ENCODE results near the gene MEGF6. TPM values are rescaled to one million over a fixed set of nuclear protein-coding genes. Genes with fewer than 3 reads are reported as not detected.

Gene MEGF6
- polyA plus RNA-seq, 1 donor (not counting 4 experiments of a cell fraction or from before 2014, with no cell fraction given), result 0.24 TPM

GRCh38 chr1:3499611-3500010 is 111.7 kb downstream of the MEGF6 start:
- Histone ChIP-seq H3K9ac (ENCODE audit: control insufficient read depth, extremely low read depth, insufficient read depth, low read length) (no peak overlapping the region), H3K9me1 (ENCODE audit: control insufficient read depth, extremely low read depth, insufficient read depth, low read length) (no peaks in the 10 kb centered on the region), H3K4me2 (ENCODE audit: control insufficient read depth, extremely low read depth, insufficient read depth, low read depth, low read length) (no peak overlapping the region), H2AFZ (ENCODE audit: control insufficient read depth, low read length) (no peak overlapping the region), H3K9me3 (ENCODE audit: control insufficient read depth, low read depth, low read length) (no peaks in the 10 kb centered on the region), H3K27ac (ENCODE audit: control insufficient read depth, insufficient read depth, low read length) (no peak overlapping the region), H3K27me3 (ENCODE audit: control insufficient read depth, extremely low read depth, insufficient read depth, low read length) (no peaks in the 10 kb centered on the region), H3K4me1 (ENCODE audit: control insufficient read depth, extremely low read depth, insufficient read depth, low read length) (peaks cover 5% of the 10 kb centered on the region), H3K36me3 (ENCODE audit: control insufficient read depth in 2 of 2, extremely low read depth in 1 of 2, insufficient read depth in 2 of 2, low read length in 2 of 2) (no peaks in the 10 kb centered on the region), H3K79me2 (ENCODE audit: control insufficient read depth, insufficient read depth, low read length) (no peaks in the 10 kb centered on the region), H4K20me1 (ENCODE audit: control insufficient read depth, extremely low read depth, insufficient read depth, low read length) (no peaks in the 10 kb centered on the region), H3K4me3 (ENCODE audit: control insufficient read depth in 2 of 3, extremely low read depth in 1 of 3, insufficient read depth in 2 of 3, low read depth in 1 of 3, low read length in 3 of 3) (no peak overlapping the region)
- DNase-seq (ENCODE audit: low read depth, low spot score) (no peak), FAIRE-seq (no peak)
- TF ChIP-seq, protein P1, sequence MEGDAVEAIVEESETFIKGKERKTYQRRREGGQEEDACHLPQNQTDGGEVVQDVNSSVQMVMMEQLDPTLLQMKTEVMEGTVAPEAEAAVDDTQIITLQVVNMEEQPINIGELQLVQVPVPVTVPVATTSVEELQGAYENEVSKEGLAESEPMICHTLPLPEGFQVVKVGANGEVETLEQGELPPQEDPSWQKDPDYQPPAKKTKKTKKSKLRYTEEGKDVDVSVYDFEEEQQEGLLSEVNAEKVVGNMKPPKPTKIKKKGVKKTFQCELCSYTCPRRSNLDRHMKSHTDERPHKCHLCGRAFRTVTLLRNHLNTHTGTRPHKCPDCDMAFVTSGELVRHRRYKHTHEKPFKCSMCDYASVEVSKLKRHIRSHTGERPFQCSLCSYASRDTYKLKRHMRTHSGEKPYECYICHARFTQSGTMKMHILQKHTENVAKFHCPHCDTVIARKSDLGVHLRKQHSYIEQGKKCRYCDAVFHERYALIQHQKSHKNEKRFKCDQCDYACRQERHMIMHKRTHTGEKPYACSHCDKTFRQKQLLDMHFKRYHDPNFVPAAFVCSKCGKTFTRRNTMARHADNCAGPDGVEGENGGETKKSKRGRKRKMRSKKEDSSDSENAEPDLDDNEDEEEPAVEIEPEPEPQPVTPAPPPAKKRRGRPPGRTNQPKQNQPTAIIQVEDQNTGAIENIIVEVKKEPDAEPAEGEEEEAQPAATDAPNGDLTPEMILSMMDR (optimal IDR thresholded peaks at IDR 0.05 in 1 of 3, IDR thresholded peaks at IDR 0.05 in 1 of 3, conservative IDR thresholded peaks at IDR 0.05 in 1 of 3; ENCODE audit: extremely low read depth in 1 of 3, insufficient read depth in 2 of 3, low read length in 3 of 3), result no peak
- TF ChIP-seq EZH2 (IDR thresholded peaks at IDR 0.05; ENCODE audit: low read length), result no peak
- dilution Hi-C loops (cut with MboI; ENCODE audit: extremely low pct_ligation_motif_present, low sequenced_read_pairs), result no loop called here

- no peaks in the 10 kb centered on the region for H3K9me1 ChIP-seq (ENCODE audit: control insufficient read depth, extremely low read depth, insufficient read depth, low read length)
- FAIRE-seq (no peak), DNase-seq (ENCODE audit: low read depth, low spot score) (no peak)
- no peaks in the 10 kb centered on the region for H3K27me3 ChIP-seq (ENCODE audit: control insufficient read depth, extremely low read depth, insufficient read depth, low read length)
- no peaks in the 10 kb centered on the region for H4K20me1 ChIP-seq (ENCODE audit: control insufficient read depth, extremely low read depth, insufficient read depth, low read length)
- no peak overlapping the region for H3K4me3 ChIP-seq (ENCODE audit: control insufficient read depth in 2 of 3, extremely low read depth in 1 of 3, insufficient read depth in 2 of 3, low read depth in 1 of 3, low read length in 3 of 3)
- H3K4me1 ChIP-seq (ENCODE audit: control insufficient read depth, extremely low read depth, insufficient read depth, low read length), result no peaks in the 10 kb centered on the region
- no peaks in the 10 kb centered on the region for H3K9me3 ChIP-seq (ENCODE audit: control insufficient read depth, low read depth, low read length)
- H3K79me2 ChIP-seq (ENCODE audit: control insufficient read depth, insufficient read depth, low read length), result no peaks in the 10 kb centered on the region
- no peaks in the 10 kb centered on the region for H3K36me3 ChIP-seq (ENCODE audit: control insufficient read depth in 2 of 2, extremely low read depth in 1 of 2, insufficient read depth in 2 of 2, low read length in 2 of 2)
- no peak overlapping the region for H2AFZ ChIP-seq (ENCODE audit: control insufficient read depth, low read length)
- dilution Hi-C loops (cut with MboI; ENCODE audit: extremely low pct_ligation_motif_present, low sequenced_read_pairs), result no loop called here
- TF ChIP-seq, protein P1 (optimal IDR thresholded peaks at IDR 0.05 in 1 of 3, IDR thresholded peaks at IDR 0.05 in 1 of 3, conservative IDR thresholded peaks at IDR 0.05 in 1 of 3; ENCODE audit: extremely low read depth in 1 of 3, insufficient read depth in 2 of 3, low read length in 3 of 3), result no peak
- TF ChIP-seq EZH2 (IDR thresholded peaks at IDR 0.05; ENCODE audit: low read length), result no peak
- no peak overlapping the region for H3K27ac ChIP-seq (ENCODE audit: control insufficient read depth, insufficient read depth, low read length)
- no peak overlapping the region for H3K9ac ChIP-seq (ENCODE audit: control insufficient read depth, extremely low read depth, insufficient read depth, low read length)
- H3K4me2 ChIP-seq (ENCODE audit: control insufficient read depth, extremely low read depth, insufficient read depth, low read depth, low read length), result no peak overlapping the region
Measured at GRCh38 chr1:3498986-3499385, 112.3 kb downstream of the MEGF6 start.
